KBM-7 (cell line): ENCODE data around the gene UROS.

Experiments used
- DNase-seq: peaks from one replicate; pipeline ENCODE4 v3.0.0-alpha.2; 2015
- in situ Hi-C: fragments of 300-500 bp; cut with MboI; formaldehyde crosslinking; loops from 2 replicates; pipeline ENCODE4 v1.14.3; 2020; ENCODE audit warnings: low sequenced_read_pairs, low pct_unique_long_range_greater_than_20kb, mixed read lengths

Gene UROS

GRCh38 chr10:125772112-125772863 lies 50.8 kb downstream of the UROS start:
- in situ Hi-C loops: no loop called here

GRCh38 chr10:125770844-125771243 lies 52.2 kb downstream of the UROS start:
- in situ Hi-C loops: no loop called here
- no peak for DNase-seq

More at GRCh38 chr10:125772112-125772863, 50.8 kb downstream of the UROS start:
- no peak for DNase-seq

GRCh38 chr10:125769175-125769574 lies 53.9 kb downstream of the UROS start:
- DNase-seq: no peak
- in situ Hi-C loops: no loop called here

GRCh38 chr10:125768219-125768855 lies 54.7 kb downstream of the UROS start:
- in situ Hi-C loops: no loop called here
- DNase-seq: peak; percentile 8

- in situ Hi-C loops: no loop called here
- DNase-seq: no peak
These were observed 56.5 kb downstream of the UROS start for GRCh38 chr10:125766511-125766910.

DNA sequence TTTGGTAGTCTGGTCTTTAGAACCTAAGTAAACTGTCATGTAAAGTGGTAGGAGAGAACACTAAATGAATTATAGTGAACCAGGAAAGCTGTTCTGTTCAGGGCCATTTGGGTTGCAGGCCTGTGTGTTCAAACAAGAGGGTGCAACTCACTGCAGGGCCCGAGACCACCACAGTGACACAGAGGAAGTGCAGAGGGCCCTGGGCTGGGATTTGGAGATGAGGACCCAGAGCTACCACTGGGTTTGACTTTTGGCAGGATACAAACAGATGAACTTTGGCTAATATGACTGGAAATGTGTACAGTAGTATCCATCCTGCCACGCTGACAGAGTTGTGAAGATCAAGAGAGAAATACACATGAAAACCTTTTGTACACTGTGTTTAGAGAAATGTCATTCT lies 57.2 kb downstream of the UROS start:
- in situ Hi-C loops: no loop called here

DNA sequence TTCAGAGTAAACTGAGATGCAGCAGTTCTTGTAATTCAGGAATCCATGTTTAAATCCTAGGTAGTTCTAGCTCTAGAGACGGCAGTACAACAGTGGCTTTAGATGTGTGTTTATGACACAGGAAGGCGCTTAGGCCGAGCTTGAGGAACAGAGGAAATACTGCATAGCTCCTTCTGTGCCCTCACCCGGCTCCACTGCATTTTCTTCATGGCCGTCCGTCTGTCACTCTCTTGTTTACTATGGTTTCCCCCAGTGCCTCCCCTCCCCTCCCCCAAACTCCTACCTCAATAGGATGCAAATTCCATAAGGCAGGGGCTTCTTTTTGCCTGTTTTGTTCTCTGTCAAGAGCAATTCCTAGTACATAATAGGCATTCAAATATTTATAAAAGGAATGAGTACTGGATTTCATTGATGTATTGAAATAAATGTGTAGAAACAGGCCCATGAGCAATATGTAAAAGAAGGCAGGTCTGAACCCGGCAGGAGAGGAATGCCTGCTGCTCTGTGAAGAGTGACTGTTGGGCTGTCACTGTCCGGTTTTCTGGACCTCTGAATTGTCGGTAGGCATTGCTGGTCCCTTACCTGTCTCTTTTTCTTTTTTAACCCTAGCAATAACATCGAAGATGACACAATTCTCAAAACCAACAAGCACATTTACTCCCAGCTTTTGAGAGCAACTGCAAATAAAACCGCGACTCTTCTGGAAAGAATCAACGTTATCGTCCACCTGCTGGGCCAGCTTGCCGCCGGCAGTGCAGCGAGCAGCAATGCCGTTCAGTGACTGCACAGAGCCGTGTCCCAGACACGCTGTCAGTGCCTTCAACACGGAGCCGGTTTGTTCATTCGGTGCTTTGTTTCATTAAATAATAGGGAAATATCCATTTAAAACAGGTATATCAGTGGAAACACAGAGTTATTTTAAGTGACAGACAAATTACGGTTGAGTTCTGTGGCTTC lies 60.1 kb downstream of the UROS start:
- in situ Hi-C loops: no loop called here
- DNase-seq: no peak

More for the DNA sequence above, 57.2 kb downstream of the UROS start:
- DNase-seq: no peak

DNA sequence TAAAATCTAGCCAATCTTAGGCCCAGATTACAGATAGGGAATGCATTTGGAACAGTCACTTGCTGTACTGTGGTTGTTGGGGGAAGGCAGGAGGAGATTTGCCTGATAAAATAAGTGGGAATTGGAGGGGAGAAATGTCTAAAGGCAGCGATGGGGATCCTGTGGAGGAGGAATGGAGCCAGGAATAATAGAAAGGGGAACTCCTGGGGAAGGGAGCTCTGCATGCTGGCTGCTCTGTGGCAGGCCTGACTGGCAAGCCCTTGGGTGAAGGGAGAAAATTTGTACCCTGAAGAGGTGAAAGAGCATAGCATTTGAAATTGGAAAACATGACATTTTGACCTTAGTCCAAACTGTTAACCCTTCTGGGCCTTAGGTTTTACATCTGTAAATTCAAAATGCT lies 61.1 kb downstream of the UROS start:
- in situ Hi-C loops: no loop called here
- no peak for DNase-seq

GRCh38 chr10:125757742-125758141 lies 65.3 kb downstream of the UROS start:
- no peak for DNase-seq
- in situ Hi-C loops: no loop called here

DNA sequence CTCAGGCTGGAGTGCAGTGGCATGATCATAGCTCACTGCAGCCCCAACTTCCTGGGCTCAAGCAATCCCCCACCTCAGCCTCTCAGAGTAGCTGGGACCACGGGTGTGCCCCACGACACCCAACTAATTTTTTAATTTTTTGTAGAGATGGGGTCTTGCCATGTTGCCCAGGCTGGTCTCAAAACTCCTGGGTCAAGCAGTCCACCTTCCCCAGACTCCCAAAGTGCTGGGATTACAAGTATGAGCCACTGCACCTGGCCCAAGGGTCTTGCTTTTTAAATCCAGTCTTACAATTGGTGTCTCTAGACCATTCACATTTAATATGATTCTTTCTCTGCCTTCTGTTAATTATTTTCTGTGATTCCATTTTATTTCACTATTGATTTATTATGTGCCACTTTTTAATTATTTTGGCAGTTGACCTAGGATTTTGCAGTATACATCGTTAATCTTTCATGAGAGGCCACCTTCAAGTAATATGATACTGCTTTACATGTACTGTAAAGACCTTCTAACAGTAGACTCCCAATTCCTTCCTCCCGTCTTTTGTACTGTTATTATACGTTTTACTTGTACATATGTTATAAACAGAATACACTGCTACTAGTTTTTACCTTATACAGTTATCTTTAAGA lies 66.1 kb downstream of the UROS start:
- DNase-seq: no peak
- in situ Hi-C loops: no loop called here

GRCh38 chr10:125756196-125756595 lies 66.9 kb downstream of the UROS start:
- in situ Hi-C loops: no loop called here
- DNase-seq: no peak

- DNase-seq: no peak
- in situ Hi-C loops: no loop called here
These were observed 75.6 kb downstream of the UROS start for GRCh38 chr10:125747417-125747816.

- no peak for DNase-seq
- in situ Hi-C loops: no loop called here
These were observed 78.1 kb downstream of the UROS start for GRCh38 chr10:125744909-125745308.

DNA sequence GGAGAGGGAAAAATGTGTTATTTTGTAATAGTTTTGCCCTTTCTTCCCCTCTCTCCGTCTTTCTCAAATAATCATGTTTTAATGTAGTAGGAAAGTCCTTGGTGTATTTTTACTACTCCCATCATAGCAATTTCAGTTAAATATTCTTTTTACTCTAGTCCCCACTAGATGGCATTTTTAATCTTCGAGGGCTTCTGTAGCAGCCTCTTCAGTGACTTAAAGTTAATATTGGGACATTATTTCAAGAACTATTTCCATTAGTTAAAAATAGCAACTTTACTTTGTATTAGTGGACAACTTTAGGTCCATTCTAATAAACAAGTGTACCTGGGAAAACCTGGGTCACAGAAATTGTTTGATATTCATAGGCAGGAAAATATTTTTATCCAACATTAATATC lies 80.6 kb downstream of the UROS start:
- DNase-seq: no peak
- in situ Hi-C loops: no loop called here

GRCh38 chr10:125739994-125740679 lies 82.9 kb downstream of the UROS start:
- DNase-seq: no peak
- in situ Hi-C loops: no loop called here
